Measurements from ENCODE around the gene IL32.
"Not testable (repeated sequence)": the region's sequence is repeated elsewhere in the genome, so short reads cannot be mapped to it uniquely, and the experiment has no call there.

Gene IL32

DNA sequence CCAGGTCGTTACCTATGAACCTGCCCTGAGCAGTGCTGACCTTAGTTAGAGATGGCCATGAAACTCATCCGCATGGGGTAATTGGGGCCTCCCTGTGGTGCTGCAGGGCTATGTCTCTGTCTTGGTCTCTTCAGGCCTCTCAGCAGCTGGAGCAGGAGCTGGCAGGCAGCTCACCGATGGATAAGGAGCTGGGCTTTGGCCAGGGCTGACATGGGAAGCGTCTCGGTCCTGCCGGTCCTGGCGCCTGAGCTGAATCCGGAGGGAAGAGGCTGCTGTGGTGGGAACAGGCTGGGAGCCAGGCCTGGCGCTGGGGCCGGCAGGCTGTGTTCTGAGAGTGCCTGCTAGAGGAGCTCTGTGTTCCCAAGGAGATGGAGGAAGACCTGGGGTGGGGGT, 10.1 kb downstream of the IL32 start:
- DNase-seq (ENCODE audit: low read depth): no peak
- TF ChIP-seq, protein P1, sequence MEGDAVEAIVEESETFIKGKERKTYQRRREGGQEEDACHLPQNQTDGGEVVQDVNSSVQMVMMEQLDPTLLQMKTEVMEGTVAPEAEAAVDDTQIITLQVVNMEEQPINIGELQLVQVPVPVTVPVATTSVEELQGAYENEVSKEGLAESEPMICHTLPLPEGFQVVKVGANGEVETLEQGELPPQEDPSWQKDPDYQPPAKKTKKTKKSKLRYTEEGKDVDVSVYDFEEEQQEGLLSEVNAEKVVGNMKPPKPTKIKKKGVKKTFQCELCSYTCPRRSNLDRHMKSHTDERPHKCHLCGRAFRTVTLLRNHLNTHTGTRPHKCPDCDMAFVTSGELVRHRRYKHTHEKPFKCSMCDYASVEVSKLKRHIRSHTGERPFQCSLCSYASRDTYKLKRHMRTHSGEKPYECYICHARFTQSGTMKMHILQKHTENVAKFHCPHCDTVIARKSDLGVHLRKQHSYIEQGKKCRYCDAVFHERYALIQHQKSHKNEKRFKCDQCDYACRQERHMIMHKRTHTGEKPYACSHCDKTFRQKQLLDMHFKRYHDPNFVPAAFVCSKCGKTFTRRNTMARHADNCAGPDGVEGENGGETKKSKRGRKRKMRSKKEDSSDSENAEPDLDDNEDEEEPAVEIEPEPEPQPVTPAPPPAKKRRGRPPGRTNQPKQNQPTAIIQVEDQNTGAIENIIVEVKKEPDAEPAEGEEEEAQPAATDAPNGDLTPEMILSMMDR (IDR thresholded peaks at IDR 0.05; ENCODE audit: insufficient read depth, low read depth, low read length, missing control alignments): no peak
- no peak overlapping the region for H3K4me3 ChIP-seq (ENCODE audit: low read length)

DNA sequence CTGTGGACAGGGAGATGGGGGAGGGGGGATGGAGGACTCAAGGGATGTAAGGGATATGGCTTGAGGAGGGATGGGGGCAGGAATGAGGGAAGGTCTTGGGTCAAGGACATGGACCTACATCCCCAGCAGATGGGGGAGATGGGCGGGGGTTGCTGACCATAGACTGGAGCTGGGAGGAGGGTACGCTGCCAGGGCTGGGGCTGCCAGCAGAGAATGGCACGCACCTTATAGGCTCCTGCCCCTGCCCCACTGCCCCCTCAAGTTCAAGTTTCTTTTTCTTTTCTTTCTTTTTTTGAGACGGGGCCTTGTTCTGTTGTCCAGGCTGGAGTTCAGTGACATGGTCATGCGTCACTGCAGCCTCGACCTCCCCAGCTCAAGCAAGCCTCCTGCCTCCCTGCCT, 10.5 kb downstream of the IL32 start:
- DNase-seq (ENCODE audit: low read depth); H3K4me3 ChIP-seq (ENCODE audit: low read length): not testable (repeated sequence)

DNA sequence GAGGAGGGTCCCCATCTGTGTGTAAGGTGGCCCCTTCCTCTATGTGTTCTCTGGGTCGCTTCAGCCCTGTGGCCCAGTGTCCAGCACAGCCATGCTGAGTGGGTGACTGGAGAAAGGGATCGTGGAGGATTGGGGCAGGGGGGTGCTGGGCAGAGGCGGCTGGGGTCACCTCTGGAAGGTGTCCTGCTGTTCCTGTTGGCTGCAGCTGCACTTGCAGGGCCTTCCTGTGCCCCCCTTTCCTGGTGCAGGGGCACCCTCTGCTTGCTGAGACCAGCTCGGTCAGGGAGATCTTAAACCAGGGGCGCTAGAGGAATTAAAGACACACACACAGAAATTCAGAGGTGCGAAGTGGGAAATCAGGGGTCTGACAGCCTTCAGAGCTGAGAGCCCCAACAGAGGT, 11.1 kb downstream of the IL32 start:
- H3K4me3 ChIP-seq (ENCODE audit: low read length): no peak overlapping the region
- no peak for DNase-seq (ENCODE audit: low read depth)
- TF ChIP-seq, protein P1 (IDR thresholded peaks at IDR 0.05; ENCODE audit: insufficient read depth, low read depth, low read length, missing control alignments): no peak

DNA sequence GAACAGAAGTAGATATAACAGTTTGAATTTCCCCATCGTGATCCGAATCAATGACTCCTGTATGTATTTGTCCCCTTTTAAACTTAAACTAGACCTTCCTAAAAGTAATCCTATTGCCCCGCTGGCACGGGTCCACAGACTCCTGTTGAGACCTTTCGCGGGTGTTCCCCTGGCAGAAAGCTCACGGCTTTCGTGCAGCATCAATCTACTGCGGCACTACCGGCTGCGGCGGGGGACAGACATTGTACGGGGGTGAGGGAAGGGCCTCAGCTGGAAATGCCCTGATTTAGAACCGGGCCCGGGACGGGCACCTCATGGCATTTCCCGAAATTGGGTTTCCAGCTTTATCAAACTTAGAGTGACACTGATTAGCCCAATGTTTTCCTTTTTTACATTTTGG, 14.6 kb downstream of the IL32 start:
- no peak overlapping the region for H3K4me3 ChIP-seq (ENCODE audit: low read length)
- TF ChIP-seq, protein P1 (IDR thresholded peaks at IDR 0.05; ENCODE audit: insufficient read depth, low read depth, low read length, missing control alignments): no peak
- no peak for DNase-seq (ENCODE audit: low read depth)

DNA sequence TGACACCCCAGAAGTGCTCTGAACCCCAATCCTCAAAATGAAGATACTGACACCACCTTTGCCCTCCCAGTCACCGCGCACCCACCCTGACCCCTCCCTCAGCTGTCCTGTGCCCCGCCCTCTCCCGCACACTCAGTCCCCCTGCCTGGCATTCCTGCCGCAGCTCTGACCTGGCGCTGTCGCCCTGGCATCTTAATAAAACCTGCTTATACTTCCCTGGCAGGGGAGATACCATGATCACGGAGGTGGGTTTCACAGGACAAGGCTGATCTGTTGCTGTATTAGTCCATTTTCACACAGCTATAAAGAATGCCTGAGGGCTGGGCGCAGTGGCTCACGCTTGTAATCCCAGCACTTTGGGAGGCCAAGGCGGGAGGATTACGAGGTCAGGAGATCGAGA, 16.5 kb downstream of the IL32 start:
- H3K4me3 ChIP-seq (ENCODE audit: low read length): not testable (repeated sequence)

DNA sequence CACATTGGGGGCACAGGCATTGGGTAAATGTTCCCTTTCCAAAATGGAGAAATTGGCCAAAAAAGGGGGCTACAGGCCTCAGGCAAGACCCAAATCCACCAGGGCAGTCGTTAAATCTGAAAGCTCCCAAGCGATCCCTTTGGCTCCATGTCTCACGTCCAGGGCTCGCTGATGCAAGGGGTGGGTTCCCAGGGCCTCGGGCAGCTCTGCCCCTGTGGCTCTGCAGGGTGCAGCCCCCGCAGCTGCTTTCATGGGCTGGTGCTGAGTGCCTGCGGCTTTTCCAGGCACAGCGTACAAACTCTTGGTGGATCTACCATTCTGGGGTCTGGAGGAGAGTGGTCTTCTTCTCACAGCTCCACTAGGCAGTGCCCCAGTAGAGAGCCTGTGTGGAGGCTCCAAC, 18.0 kb downstream of the IL32 start:
- not testable (repeated sequence) for DNase-seq (ENCODE audit: low read depth)

More for the DNA sequence above, 16.5 kb downstream of the IL32 start:
- not testable (repeated sequence) for DNase-seq (ENCODE audit: low read depth)

DNA sequence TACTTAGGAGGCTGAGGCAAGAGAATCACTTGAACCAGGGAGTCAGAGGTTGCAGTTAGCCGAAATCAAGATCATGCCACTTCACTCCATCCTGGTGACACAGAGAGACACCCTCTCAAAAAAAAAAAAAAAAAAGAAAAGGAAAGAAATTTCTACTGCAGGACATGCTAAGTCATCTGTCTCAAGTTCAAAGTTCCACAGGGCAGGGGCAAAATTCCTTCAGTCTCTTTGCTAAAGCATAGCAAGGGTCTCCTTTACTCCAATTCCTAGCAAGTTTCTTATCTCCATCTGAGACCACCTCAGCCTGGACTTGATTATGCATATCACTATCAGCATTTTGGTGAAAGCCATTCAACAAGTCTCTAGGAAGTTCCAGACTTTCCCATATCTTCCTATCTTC, 19.1 kb downstream of the IL32 start:
- H3K4me3 ChIP-seq (ENCODE audit: low read length): no peak overlapping the region
- TF ChIP-seq, protein P1 (IDR thresholded peaks at IDR 0.05; ENCODE audit: insufficient read depth, low read depth, low read length, missing control alignments): no peak
- no peak for DNase-seq (ENCODE audit: low read depth)

More for the DNA sequence above, 18.0 kb downstream of the IL32 start:
- not testable (repeated sequence) for H3K4me3 ChIP-seq (ENCODE audit: low read length)

DNA sequence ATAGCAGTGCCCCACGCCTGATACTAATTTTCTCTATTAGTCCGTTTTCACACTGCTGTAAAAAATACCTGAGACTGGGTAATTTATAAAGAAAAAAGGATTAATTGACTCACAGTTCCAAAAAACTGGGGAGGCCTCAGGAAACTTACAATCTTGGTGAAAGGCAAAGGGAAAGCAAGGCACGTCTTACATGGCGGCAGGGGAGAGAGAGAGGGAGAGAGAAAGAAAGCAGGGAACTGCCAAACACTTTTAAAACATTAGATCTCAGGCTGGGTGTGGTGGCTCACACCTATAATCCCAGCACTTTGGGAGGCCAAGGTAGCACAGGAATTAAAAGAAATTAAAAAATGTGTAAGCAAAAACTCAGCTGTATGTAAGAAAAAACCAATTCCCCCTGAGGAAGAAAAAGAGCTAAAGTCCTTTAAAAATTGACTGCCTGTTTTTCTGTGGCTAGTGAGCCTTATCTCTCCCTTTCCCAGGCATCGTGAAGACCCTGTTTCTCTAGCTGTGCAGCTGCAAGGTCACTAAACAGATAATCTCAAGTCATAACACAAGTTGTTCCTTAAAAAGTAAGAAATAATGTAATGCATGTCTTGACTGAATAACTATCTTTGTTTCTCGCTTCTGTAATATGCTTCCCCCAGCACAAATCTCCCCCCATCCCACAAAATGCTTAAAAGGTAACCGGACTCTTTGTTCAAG, 19.7 kb downstream of the IL32 start:
- TF ChIP-seq, protein P1 (IDR thresholded peaks at IDR 0.05; ENCODE audit: insufficient read depth, low read depth, low read length, missing control alignments): no peak
- DNase-seq (ENCODE audit: low read depth): no peak
- H3K4me3 ChIP-seq (ENCODE audit: low read length): no peak overlapping the region

All from epithelial cell of esophagus (primary cell).